Bronchial epithelial cell (primary cell): ENCODE results near the gene MAP3K20. TPM values are rescaled to one million over a fixed set of nuclear protein-coding genes. Genes with fewer than 3 reads are reported as not detected.

Experiments
- DNase-seq: peaks from one replicate; pipeline ENCODE4 v3.0.0-alpha.2; 2010; ENCODE audit warnings: low read depth
- FAIRE-seq: peaks from 2 replicates; lab custom pipeline; 2011; peaks lifted over from hg19 to GRCh38; lab: Jason Lieb, UNC
- H3K27me3 ChIP-seq: 2 replicates; pipeline ENCODE4 v1.5.1; 2011; ENCODE audit warnings: low read length; ENCODE audit not compliant: control insufficient read depth, insufficient read depth
- H3K36me3 ChIP-seq: 2 replicates; pipeline ENCODE4 v1.5.1; 2011; ENCODE audit warnings: low read length; ENCODE audit not compliant: control insufficient read depth, insufficient read depth
- H3K4me3 ChIP-seq: 2 replicates; pipeline ENCODE4 v1.5.1; 2011; ENCODE audit warnings: mild to moderate bottlenecking, low read depth, low read length, control low read depth
- CTCF ChIP-seq: IDR thresholded peaks from 2 replicates; pipeline ENCODE4 v1.5.1; 2011; ENCODE audit warnings: mild to moderate bottlenecking, moderate library complexity, low read length, control low read depth, inconsistent platforms; ENCODE audit not compliant: insufficient read depth, severe bottlenecking
- total RNA-seq: library from RNA; depleted of rRNA; stranded (reverse); fragments of >200 nt; gene quantifications from 2 replicates; pipeline ENCODE4 v1.2.1, GENCODE V29; 2014

MAP3K20 gene
- total RNA-seq, 1 donor from 2014 or later = 43.2 TPM

- H3K36me3 ChIP-seq = peaks cover 1% of the 10 kb centered on the region
- no peak for FAIRE-seq
Observed at GRCh38 chr2:173218326-173219056, 142.8 kb downstream of the MAP3K20 start.

GRCh38 chr2:173221132-173221695 lies 145.6 kb downstream of the MAP3K20 start:
- DNase-seq (no peak), FAIRE-seq (peak; percentile 94)
- TF ChIP-seq CTCF = no peak
- H3K36me3 ChIP-seq = peaks cover 1% of the 10 kb centered on the region
- H3K27me3 ChIP-seq = no peaks in the 10 kb centered on the region
- H3K4me3 ChIP-seq = no peak overlapping the region

More at GRCh38 chr2:173218326-173219056, 142.8 kb downstream of the MAP3K20 start:
- no peak for DNase-seq
- no peak for TF ChIP-seq CTCF
- H3K4me3 ChIP-seq = no peak overlapping the region
- no peaks in the 10 kb centered on the region for H3K27me3 ChIP-seq

- Histone ChIP-seq H3K36me3 (peaks cover 1% of the 10 kb centered on the region), H3K4me3 (no peak overlapping the region), H3K27me3 (no peaks in the 10 kb centered on the region)
- DNase-seq (no peak), FAIRE-seq (no peak)
- no peak for TF ChIP-seq CTCF
Observed at GRCh38 chr2:173221937-173222594, 146.4 kb downstream of the MAP3K20 start.

GRCh38 chr2:173223871-173224270 lies 148.2 kb downstream of the MAP3K20 start:
- Histone ChIP-seq H3K36me3 (peaks cover 1% of the 10 kb centered on the region), H3K4me3 (no peak overlapping the region), H3K27me3 (no peaks in the 10 kb centered on the region)
- DNase-seq (no peak), FAIRE-seq (no peak)
- no peak for TF ChIP-seq CTCF

- DNase-seq (no peak), FAIRE-seq (no peak)
- H3K4me3 ChIP-seq = no peak overlapping the region
- no peaks in the 10 kb centered on the region for H3K27me3 ChIP-seq
- peaks cover 1% of the 10 kb centered on the region for H3K36me3 ChIP-seq
- no peak for TF ChIP-seq CTCF
Observed at GRCh38 chr2:173226899-173227698, 151.5 kb downstream of the MAP3K20 start.
